Pericardium fibroblast (primary cell): ENCODE measurements around the gene HCFC1. TPM values are rescaled to one million over a fixed set of nuclear protein-coding genes. Genes with fewer than 3 reads are reported as not detected.

ENCODE experiments used
- total RNA-seq: library from RNA; depleted of rRNA; stranded (reverse); fragments of >200 nt; gene quantifications from 2 replicates; pipeline ENCODE4 v1.2.3, GENCODE V29; 2015

The HCFC1 gene
- 28.7 and 31.3 TPM in 2 replicates for total RNA-seq

DNA sequence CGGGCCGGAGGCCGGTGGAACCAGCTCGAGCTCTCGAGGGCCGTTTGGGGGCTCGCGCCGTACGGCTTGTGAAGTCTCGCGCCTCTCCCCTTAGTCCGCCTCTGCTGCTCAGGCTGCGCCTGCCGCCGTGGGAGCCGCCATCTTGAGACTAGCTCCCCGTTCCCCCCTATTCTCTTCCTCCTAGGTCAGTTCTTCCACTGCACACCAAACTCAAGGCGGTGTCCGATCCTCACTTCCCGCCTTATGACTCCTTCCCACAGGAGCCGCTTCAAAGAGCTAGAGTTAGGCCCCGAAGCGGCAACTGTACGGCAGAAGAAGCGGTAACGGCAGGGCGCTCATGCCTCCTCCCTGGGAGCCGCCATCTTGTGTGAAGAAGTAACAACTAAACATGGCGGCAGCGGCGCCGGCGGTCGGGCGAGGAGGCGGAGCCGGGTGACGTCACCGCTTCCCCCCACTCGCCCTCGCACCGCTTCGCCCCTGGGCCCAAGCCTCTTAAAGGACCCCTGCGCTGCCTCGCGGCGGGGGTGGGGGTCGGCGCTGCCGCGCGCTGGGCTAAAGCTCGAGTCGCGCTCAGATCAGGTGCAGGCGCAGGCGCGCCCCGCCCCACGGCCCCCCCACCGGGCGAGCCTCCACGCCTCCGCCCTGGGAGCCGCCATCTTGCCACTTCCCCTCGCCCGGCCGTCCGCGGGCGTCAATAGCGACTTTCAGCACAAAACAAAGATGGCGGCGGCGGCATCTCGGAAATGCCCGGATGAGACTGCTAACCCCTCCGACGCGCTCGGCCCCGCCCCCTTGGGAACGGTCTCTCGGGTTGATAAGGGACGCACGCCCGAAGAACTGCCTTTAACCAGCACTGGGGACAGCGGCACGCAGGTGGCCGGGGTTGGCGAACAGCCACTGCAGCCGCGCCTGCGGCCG lies at the start of gene HCFC1:
HCFC1 (minus strand) TSS at position 369 of the 918 bp plus-strand sequence. CDS start 978 bp downstream, outside the sequence.

DNA sequence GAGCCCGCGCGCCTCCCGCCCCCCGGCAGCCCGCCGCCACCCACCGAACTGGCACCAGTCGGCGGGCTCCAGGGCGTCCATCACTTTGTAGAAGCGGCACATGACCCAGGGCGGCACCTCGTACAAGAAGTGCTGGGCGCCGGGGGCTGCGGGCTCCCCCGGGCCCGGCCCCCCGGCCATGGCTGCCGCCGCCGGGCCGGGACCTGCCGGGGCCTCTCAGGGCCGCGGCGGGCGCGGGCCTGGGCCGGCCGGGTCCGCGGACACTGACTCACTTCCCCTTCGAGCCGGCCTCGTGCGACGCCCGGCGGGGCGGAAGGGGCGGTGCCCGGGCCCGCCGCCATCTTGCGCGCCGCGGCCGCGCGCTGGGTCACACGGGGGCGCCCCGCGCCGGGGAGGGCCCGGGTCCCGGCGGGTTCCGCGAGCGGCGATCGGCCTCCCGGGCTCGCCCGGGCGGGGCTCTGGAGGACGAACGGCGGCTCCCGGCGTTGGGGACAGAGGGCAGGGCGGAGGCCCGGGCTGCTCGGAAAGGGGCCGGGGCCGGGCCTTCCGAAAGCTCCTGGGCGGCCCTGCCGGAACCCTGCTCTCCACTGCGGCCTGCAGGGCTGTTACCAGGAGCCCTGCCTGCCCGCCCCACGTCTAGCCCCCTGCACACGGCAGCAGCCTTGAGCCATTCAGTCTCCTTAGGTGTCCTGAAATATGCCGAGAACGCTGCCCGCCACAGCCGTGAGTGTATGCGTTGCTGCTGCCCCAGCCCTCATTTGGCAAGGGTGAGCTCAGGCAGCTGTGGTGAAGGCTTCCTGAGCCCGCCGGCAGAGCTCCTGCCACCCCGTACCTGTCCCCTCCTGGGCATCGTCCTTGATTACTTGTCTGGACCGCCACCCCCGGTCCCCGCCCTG lies 48.3 kb upstream of the HCFC1 start, which contains the start of gene IRAK1:
IRAK1 (minus strand) TSS at position 270 of the 896 bp plus-strand sequence; CDS start at position 180, 90 bp downstream.

DNA sequence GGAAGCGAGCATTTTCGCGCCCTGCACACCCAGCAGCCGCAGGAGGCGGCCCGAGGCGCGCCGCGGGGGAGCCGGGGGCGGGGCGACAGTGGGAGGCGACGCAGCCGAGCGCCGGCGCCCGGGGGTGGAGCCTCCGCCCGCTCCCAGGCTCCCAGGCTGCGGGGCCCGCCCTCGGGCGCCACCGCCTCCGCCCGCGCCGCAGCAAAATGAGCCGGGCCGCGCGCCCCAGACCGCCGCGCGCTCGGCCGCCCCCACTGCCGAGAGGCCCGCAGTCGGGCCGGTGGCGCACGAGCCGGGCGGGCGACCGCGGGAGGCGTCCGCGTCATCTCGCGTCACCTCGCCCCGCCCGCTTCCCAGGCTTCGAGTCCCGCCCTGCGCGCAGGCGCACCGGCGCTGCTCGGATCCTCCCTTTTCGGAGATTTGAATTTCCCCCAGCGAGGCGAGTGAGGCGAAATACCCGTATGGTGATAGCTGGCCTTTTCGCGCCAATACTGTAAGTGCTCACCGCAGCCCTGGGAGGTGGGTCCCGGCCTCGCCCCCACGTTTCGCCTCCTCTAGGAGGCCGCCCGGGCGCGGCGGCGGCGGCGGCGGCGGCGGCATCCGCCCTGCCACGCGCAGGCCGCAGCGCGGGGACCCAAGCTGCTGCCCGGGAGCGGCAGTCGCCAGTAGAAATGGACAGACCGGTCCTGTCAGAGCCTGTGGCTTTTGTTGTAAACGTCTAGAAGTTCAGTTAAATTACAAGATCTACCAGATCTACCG lies 929 bp upstream of the HCFC1 start, which contains the start of gene TMEM187:
TMEM187 (plus strand) TSS at position 387 of the 759 bp plus-strand sequence. CDS start 9,309 bp downstream, outside the sequence.

DNA sequence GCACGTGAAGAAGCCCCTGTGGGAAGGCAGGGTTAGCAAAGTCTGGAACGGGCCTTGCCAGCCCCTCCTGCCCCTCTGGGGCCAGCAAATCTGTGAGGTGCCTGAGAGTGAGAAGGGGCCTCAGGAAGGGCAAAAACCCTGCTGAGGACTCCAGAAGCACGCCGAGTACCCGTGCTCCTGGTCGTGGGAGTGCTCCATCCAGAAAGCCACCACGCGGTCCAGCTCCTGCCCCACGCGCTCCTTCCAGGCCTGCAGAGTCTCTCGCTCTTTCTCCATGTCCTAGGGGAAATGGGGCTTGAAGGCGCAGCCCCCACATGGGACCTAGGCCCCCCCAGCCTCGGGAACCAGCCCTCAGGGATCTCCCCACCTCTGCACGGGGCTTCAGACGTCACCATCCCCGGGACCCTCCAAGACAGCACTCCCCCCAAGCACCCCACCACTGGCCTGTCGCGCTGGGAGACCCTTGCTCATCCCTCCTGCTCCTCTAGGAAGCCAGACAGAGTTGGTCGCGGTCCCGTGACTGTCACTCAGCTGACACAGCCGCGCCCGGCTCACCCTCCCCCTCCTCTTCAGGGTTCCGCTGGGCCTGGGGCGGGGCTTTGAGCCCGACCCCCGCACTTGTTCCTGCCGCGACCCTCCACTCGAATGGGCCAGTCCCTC lies 27.3 kb downstream of the HCFC1 start, which contains the start of gene RENBP:
RENBP (minus strand) TSS at position 504 of the 660 bp plus-strand sequence; CDS start at position 471, 33 bp downstream.

DNA sequence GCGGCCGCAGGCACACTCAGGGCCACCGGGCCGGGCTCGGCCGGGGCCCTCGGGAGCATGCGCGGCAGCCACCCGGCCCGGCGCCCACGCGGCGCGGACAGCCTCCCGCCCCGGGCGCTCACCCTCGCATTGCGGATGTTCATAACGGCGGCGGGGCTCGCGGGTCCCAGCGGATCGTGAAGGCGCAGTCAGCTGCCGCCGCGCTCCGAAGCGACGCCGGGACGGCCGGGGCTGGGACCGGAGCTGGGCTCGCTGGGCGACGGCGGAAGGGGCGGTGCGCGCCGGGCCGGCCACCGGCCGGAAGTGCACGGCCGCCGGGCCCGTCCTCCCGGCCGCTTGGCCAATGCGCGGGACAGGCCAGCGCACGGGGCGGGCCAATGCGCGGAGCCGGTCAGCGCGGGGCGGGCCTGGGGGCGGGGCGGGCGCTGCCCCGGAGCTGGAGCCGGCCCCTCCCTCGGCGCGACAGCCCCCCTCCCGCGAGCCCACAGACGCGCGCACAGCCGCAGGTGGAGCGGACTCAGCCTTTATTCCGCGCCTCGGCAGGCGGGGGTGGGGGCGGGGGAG lies 36.8 kb downstream of the HCFC1 start, which contains the start of gene NAA10:
NAA10 (minus strand) TSS at position 276 of the 564 bp plus-strand sequence; CDS start at position 143, 133 bp downstream.

DNA sequence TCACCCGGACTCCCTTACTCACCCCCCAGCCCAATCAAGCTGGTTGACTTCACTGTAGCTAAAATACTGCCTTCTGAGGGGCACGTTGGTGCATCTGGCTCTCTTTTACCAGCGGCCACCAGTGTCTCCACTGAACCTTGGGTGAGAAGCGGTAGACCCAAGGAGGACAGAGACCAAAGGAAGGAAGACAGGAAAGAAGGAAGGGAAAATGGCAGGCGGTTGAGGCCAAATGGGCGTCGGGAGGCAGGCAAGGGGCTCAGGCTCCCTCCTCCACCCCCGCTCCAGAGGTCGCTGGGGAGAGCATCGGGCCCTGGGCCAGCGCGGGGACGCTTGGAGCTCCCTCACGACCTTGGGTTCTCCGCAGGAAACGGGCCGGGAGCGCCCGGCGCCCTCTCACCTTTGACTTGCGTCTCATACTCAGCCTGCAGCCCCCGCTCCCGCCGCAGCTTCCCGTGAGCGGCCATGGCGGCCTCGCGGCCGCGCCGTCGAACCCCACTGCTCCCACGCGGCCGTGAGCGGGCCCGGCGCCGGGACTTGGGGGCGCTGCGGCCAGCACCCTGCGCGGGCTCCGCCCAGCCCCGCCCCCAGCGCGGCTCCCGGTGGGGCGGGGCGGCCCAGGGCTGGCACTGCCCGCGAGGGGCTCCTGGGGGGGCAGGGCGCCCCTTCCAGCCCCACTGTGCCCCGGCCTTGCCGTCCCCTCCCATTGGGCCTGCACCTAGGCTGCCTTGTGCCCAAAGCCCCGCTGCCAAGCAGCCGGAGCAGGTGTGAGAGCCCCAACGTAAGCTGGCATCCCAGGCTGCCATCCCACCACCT lies 45.7 kb downstream of the HCFC1 start, which contains the start of gene ARHGAP4:
ARHGAP4 (minus strand) TSS at position 526 of the 813 bp plus-strand sequence; CDS start at position 464, 62 bp downstream.

DNA sequence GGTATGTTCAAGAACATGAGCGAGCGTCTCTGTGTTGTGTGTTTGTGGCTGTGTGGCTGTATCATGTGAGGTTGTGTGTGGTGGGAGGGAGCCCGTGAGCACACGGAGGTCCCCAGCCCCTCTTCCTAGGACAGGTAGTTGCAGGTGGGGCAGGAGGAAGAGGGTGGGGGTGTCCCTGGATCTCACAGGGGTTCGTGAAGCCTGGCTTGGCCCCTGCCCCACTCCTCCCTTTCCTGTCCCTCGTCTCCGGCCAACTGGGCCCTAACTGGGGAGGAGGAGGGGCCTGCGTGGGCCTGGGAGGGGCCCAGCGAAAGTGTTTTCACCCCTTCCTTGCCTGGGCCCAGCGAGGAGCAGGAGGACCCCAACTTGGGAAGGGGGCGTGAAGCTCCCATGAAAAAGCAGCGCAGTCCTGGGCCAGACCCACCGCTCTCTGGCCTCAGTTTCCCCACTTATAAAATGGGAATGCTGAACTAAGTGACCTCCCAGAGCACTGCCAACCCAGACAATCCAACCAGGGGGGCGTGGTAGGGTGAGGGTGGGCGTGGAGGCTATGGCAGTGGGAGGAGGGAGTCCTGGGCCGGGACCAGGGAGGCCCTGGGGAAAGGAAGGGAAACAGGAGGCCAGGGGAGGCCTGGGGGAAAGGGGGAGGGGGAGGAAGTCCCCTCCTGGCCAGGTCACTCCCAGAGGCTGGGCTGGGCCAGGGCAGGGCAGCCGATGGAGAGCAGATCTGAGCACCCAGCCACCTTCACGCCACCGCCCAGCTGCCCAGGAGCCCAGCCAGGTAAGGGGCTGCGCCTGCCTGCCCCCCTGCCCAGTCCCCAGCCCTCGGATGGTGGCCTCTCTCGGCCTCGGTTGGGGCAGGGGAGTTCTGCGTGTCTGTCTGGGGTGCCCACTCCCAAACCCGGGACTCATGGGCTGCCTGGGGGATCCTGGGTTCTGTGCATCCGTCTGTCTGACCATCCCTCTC lies 67.3 kb downstream of the HCFC1 start, which contains the start of gene AVPR2:
AVPR2 (plus strand) TSS at position 683 of the 967 bp plus-strand sequence. CDS start 473 bp downstream, outside the sequence.

Other genes starting within 250 kb of the HCFC1 start
- gene BCAP31, start 247.4 kb downstream of the HCFC1 start, total RNA-seq: 79.2 and 110 TPM in 2 replicates
- gene ABCD1, start 247.0 kb downstream of the HCFC1 start, total RNA-seq: 12.9 and 16.3 TPM in 2 replicates
- gene PLXNB3, start 207.6 kb downstream of the HCFC1 start, total RNA-seq: 1.6 and 7.5 TPM in 2 replicates
- under 0.01 and 1.6 TPM in 2 replicates for gene SRPK3, start 190.8 kb downstream of the HCFC1 start, total RNA-seq
- gene IDH3G, start 177.4 kb downstream of the HCFC1 start, total RNA-seq: 80.7 and 86.6 TPM in 2 replicates
- 256 and 443 TPM in 2 replicates for gene SSR4, start 177.2 kb downstream of the HCFC1 start, total RNA-seq
- gene PDZD4, start 141.3 kb downstream of the HCFC1 start, total RNA-seq: 1.0 and 5.1 TPM in 2 replicates
- gene L1CAM, start 85.6 kb downstream of the HCFC1 start, total RNA-seq: 0.34 and 0.47 TPM in 2 replicates
- gene AVPR2, start 67.1 kb downstream of the HCFC1 start, total RNA-seq: 0.12 TPM in 1 of 2 replicates, not detected in the other
- 0.58 and 4.5 TPM in 2 replicates for gene ARHGAP4, start 45.6 kb downstream of the HCFC1 start, total RNA-seq
- gene NAA10, start 36.8 kb downstream of the HCFC1 start, total RNA-seq: 89.0 and 90.2 TPM in 2 replicates
- gene RENBP, start 27.2 kb downstream of the HCFC1 start, total RNA-seq: 0.12 and 0.94 TPM in 2 replicates
- gene TMEM187, start 936 bp upstream of the HCFC1 start, total RNA-seq: 6.9 and 11.8 TPM in 2 replicates
- gene IRAK1, start 48.1 kb upstream of the HCFC1 start, total RNA-seq: 86.6 and 190 TPM in 2 replicates
- gene MECP2, start 125.9 kb upstream of the HCFC1 start, total RNA-seq: 17.6 and 19.4 TPM in 2 replicates
- not detected in 2 replicates for gene OPN1LW, start 172.4 kb upstream of the HCFC1 start, total RNA-seq
- gene OPN1MW, start 210.8 kb upstream of the HCFC1 start, total RNA-seq: not detected in 2 replicates
- gene OPN1MW2, start 247.9 kb upstream of the HCFC1 start, total RNA-seq: not detected in 2 replicates